ENCODE results near the gene CASKIN1. TPM values are rescaled to one million over a fixed set of nuclear protein-coding genes. Genes with fewer than 3 reads are reported as not detected.

The CASKIN1 gene
- total RNA-seq, 2 experiments from 2014 or later, result 0.05 to 0.63 TPM

DNA sequence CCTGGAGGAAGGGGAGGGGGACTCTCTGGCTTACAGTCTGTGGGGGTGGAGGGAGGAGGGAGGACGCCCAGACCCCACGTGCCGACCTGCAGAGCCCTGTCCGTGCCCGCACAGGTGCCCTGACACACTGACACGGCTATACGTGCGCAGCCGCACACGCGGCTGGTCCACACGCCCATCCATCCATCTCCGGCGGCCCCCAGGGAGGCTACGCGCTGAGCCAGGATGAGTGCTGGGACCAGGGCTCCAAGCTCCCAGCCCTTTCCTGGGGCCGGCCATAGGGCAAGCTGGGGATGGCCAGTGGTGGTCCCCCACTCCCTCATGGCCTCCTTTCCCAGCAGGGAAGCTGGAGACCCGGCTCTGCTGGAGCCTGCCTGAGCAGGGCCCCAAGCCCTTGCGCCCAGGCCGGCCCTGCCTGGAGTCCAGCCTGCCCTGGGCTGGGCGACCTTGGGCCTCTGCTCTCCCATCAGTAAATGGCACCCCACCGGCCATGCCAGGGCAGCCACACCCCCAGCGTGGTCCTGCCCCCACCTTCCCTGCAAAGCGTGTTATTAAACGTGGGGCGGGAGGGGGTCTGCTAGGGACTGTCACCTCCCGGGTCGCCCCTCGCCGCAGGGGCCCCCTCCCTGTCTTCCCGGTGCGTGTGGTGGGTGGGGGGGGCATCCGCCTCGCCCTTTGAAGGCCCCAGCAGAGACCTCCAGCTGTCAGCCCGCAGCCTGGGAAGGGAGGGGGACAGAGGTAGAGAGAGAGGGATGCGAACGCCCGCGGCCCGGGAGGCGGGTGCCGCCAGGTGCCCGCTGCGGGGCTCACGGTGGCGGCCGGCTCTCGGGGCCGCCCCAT lies 863 bp downstream of the CASKIN1 start:
- POLR2A ChIA-PET, result interaction anchor here (0.6 to 1.0 kb wide), 4 partner anchors 56 to 511 kb away, joined by 3 to 5 read pairs (median 3); partner anchors contain the start of gene ECI1
- Mint-ChIP-seq H3K36me3 (ENCODE audit: low read depth) (no peaks in the 10 kb centered on the region), H3K4me3 (no peak overlapping the region), H3K27me3 (ENCODE audit: low read depth) (peaks cover 43% of the 10 kb centered on the region), H3K4me1 (ENCODE audit: low read depth) (peaks cover 3% of the 10 kb centered on the region), H3K9me3 (ENCODE audit: insufficient read depth) (no peaks in the 10 kb centered on the region), H3K27ac (no peak overlapping the region)
- CTCF ChIA-PET, result interaction anchor here (0.7 to 2.7 kb wide), 11 partner anchors 8 to 305 kb away, joined by 3 to 20 read pairs (median 4); partner anchors contain the start of genes CCNF, ECI1, PGP and TRAF7
- ATAC-seq, result peak; percentile 4
- no peak for DNase-seq

DNA sequence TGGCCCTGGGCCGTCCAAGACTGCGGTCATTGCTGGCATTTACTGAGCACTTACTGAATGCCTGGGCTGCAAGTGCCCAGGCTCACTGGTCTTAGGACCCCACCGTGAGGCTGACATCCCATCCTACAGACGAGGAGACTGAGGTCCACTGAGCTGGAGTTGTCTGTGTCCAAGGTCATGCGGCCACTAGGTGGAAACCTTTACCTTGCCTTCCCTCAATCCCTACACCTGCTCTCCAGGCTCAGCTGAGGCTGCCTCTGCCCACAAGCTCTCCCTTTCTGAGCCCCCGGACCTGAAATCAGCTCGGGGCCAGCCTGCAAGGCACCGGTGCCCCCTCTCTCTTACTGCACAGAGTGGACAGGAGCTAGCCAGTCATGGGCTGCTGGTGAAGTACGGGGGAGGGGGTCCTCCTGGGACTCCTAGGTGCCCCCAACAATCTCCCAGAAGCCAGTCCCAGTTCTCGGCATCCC lies 1.5 kb downstream of the CASKIN1 start:
- DNase-seq, result peak; percentile 67
- Mint-ChIP-seq H3K36me3 (ENCODE audit: low read depth) (no peaks in the 10 kb centered on the region), H3K9me3 (ENCODE audit: insufficient read depth) (no peaks in the 10 kb centered on the region), H3K4me1 (ENCODE audit: low read depth) (peaks cover 3% of the 10 kb centered on the region), H3K27ac (no peak overlapping the region), H3K27me3 (ENCODE audit: low read depth) (peaks cover 40% of the 10 kb centered on the region), H3K4me3 (no peak overlapping the region)
- ChIA-PET POLR2A (interaction anchor here (0.6 to 1.0 kb wide), 5 partner anchors 40 to 510 kb away, joined by 3 to 5 read pairs (median 3); partner anchors contain the start of genes ECI1 and TRAF7), CTCF (interaction anchor here (0.7 to 2.7 kb wide), 12 partner anchors 9 to 306 kb away, joined by 3 to 20 read pairs (median 4); partner anchors contain the start of genes CCNF, ECI1, PGP and TRAF7)
- peak; percentile 70 for ATAC-seq

DNA sequence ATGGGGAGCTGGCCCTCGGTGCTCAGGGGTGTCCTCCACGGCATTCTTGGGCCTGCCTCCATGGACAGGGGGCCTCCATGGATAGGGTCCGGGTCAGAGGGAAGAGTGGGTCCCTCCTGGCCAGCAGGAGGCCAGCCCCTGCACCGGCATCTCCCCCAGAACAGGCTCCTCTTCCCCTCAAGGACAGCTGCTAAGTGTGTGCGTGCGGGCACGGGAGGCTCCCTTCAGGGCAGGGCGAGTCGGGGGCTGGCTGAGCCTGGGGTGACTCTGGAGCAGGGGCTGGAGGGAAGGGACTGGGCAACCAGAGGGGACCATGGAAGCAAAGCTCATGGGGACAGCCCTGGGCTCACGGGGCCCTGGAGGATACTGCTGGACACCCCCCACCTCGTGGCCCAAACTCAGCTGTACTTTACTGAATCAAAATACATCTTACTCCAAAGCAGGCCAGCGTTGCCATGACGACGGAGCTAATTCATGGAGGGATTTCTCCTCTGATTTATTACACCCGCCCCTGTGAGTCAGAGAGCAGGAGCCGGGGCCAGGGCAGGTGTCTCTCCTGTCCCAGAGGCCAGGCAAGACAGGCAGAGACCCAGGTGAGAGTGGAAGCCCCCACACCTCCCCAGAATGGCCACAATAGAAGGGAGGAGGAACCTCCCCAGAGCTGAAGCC lies 2.1 kb downstream of the CASKIN1 start:
- ChIA-PET POLR2A (interaction anchor here (0.6 to 1.0 kb wide), 3 partner anchors 39 to 510 kb away, joined by 3 to 5 read pairs (median 4); partner anchors contain the start of genes ECI1 and TRAF7), CTCF (interaction anchor here (0.7 to 2.7 kb wide), 11 partner anchors 9 to 306 kb away, joined by 3 to 20 read pairs (median 4); partner anchors contain the start of genes CCNF, ECI1, PGP and TRAF7)
- ATAC-seq (peak; percentile 7), DNase-seq (peak; percentile 56)
- Mint-ChIP-seq H3K27ac (no peak overlapping the region), H3K9me3 (ENCODE audit: insufficient read depth) (no peaks in the 10 kb centered on the region), H3K4me3 (no peak overlapping the region), H3K27me3 (ENCODE audit: low read depth) (peaks cover 40% of the 10 kb centered on the region), H3K4me1 (ENCODE audit: low read depth) (peaks cover 3% of the 10 kb centered on the region), H3K36me3 (ENCODE audit: low read depth) (no peaks in the 10 kb centered on the region)

DNA sequence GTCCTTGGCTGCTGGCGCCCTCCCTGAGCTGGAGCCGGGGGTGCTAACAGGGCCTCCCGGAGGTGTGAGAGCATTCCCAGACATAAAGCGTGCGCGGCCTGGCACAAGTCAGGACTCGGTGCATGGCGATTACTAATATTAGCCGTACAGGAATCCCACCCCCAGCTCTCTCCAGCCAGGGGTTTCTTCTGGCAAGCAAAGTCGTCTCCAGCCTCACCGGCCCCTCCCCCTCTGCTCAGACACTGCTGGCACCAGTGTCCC lies 5.0 kb downstream of the CASKIN1 start:
- H3K9me3 Mint-ChIP-seq (ENCODE audit: insufficient read depth), result no peaks in the 10 kb centered on the region
- ChIA-PET CTCF (no interaction called here), POLR2A (no interaction called here)
- ATAC-seq (no peak), DNase-seq (no peak)
- H3K27ac Mint-ChIP-seq, result no peak overlapping the region
- H3K4me3 Mint-ChIP-seq, result no peak overlapping the region
- H3K36me3 Mint-ChIP-seq (ENCODE audit: low read depth), result no peaks in the 10 kb centered on the region
- peaks cover 3% of the 10 kb centered on the region for H3K4me1 Mint-ChIP-seq (ENCODE audit: low read depth)
- peaks cover 17% of the 10 kb centered on the region for H3K27me3 Mint-ChIP-seq (ENCODE audit: low read depth)

DNA sequence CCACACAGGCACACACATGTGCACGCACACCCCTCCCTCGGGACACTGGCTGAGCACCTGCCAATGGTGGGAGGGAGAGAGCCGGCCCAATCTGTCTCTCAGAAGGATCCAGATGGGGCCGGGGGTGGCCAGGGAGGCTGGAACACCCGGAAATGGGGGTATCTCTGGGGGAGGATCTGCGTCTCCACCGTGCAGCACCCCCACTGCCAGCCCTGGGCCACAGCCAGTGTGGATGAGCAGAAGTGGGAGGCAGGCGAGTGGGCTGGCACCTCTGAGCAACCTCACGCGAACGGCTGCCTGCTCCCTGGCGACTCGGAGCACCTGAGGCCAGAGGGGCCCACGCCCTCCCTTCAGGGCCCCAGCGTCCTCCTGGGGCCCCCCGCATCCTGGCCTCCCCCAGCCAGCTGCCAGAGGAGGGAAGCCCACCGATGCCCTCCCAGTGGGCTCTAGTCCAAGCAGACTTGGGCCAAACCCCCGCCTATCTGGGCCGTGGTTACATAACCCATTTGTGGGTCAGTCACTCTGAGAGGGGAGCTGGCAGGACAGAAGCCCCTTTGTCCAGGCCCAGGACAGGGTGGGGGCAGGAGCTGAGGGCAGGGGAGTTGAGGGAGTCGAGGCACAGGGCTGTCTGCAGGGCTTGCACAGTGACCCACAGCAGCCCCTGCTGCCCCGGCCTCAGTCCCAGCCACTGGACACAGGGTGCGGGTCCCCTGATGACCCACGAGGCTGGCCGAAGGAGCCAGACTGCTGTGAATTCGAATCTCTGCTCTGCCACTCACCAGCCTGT lies 5.6 kb downstream of the CASKIN1 start:
- no peak overlapping the region for H3K4me3 Mint-ChIP-seq
- no peaks in the 10 kb centered on the region for H3K36me3 Mint-ChIP-seq (ENCODE audit: low read depth)
- no peak for DNase-seq
- ATAC-seq, result no peak
- peaks cover 17% of the 10 kb centered on the region for H3K27me3 Mint-ChIP-seq (ENCODE audit: low read depth)
- ChIA-PET POLR2A (no interaction called here), CTCF (no interaction called here)
- peaks cover 3% of the 10 kb centered on the region for H3K4me1 Mint-ChIP-seq (ENCODE audit: low read depth)
- H3K27ac Mint-ChIP-seq, result no peak overlapping the region
- no peaks in the 10 kb centered on the region for H3K9me3 Mint-ChIP-seq (ENCODE audit: insufficient read depth)

DNA sequence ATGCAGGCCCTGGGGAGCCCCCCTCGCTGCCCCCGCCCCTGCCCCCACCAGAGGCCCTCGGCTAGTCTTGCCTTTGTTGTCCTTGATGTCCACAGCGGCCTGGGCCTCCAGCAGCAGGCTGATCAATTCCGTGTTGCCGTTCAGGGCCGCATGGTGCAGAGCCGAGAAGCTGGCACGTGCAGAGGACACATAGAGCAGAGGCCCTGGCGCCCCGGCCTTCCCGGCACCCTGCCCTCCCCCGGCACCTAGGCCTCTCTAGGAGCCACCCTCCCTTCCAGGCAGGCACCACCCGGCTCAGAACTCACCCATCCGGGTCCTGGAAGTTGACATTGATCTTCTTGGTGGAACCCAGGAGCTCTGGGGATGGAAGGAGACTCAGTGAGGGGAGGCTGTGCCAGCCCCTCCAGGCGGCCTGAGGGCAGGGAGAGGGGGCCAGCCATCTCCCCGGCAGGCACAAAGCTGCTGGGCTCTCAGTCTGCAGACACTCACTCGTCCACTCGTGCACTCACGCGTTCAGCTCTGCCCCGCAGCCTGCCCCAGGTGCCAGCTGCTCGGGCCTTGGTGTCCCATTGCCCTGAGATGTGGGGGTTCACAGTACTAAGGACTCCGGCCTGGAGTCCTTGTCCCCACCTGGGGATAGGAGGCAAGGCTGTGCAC lies 6.3 kb downstream of the CASKIN1 start:
- H3K36me3 Mint-ChIP-seq (ENCODE audit: low read depth), result no peaks in the 10 kb centered on the region
- no peaks in the 10 kb centered on the region for H3K9me3 Mint-ChIP-seq (ENCODE audit: insufficient read depth)
- peaks cover 11% of the 10 kb centered on the region for H3K27me3 Mint-ChIP-seq (ENCODE audit: low read depth)
- POLR2A ChIA-PET, result no interaction called here
- H3K4me1 Mint-ChIP-seq (ENCODE audit: low read depth), result peaks cover 3% of the 10 kb centered on the region
- DNase-seq (no peak), ATAC-seq (no peak)
- no peak overlapping the region for H3K4me3 Mint-ChIP-seq
- no peak overlapping the region for H3K27ac Mint-ChIP-seq
- CTCF ChIA-PET, result no interaction called here

DNA sequence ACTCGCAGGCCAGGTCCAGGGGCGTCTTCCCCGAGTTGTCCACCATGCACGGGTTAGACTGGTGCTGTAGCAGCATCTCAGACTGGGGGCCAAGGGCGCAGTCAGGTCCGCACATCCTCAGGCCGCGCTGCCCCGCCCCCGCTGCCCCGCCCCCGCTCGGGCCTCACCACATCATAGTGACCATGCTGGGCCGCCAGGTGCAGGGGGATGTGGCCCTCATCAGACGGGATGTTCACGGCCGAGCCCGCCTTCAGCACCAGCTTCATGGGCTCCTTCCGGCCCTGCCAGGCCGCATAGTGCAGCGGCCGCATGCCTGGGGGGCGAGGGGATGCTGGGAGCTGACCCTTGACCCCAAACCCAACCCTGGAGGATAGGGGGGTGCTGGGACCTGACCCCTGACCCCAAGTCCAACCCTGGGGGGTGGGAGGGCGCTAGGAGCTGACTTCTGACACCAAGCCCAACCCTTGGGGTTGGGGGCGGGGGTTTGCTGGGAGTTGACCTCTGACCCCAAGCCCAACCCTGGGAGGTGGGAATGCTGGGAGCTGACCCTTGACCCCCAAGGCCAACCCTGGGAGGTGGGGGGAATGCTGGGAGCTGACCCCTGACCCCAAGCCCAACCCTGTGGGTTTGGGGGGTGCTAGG lies 7.0 kb downstream of the CASKIN1 start:
- Mint-ChIP-seq H3K4me1 (ENCODE audit: low read depth) (no peaks in the 10 kb centered on the region), H3K4me3 (no peak overlapping the region), H3K9me3 (ENCODE audit: insufficient read depth) (no peaks in the 10 kb centered on the region), H3K27me3 (ENCODE audit: low read depth) (peaks cover 4% of the 10 kb centered on the region), H3K36me3 (ENCODE audit: low read depth) (no peaks in the 10 kb centered on the region), H3K27ac (no peak overlapping the region)
- CTCF ChIA-PET, result no interaction called here
- POLR2A ChIA-PET, result interaction anchor here (0.8 to 1.2 kb wide), 2 partner anchors 16 to 34 kb away, joined by 3 read pairs; partner anchors contain the start of gene TRAF7
- no peak for ATAC-seq
- DNase-seq, result no peak

DNA sequence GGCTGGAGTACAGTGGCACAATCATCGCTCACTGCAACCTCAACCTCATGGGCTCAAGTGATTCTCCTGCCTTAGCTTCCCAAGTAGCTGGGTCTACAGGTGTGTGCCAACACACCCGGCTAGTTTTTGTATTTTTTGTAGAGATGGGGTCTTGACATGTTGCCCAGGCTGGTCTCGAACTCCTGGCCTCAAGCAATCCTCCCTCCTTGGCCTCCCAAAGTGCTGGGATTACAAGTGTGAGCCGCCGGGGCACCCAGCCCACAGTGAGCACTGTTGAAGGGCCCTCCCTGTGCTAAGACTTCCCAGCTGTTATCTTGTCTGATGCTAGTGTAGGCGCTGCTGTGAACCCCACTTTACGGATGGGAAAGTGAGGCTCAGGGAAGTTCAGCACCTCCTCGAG lies 8.0 kb downstream of the CASKIN1 start:
- no peaks in the 10 kb centered on the region for H3K4me1 Mint-ChIP-seq (ENCODE audit: low read depth)
- H3K27me3 Mint-ChIP-seq (ENCODE audit: low read depth), result no peaks in the 10 kb centered on the region
- DNase-seq (no peak), ATAC-seq (no peak)
- ChIA-PET CTCF (interaction anchor here (0.7 kb wide), 1 partner anchor 225 kb away, joined by 3 read pairs; no protein-coding TSS in a partner anchor), POLR2A (interaction anchor here (0.8 to 1.2 kb wide), 2 partner anchors 17 to 33 kb away, joined by 3 read pairs; partner anchors contain the start of gene TRAF7)
- H3K4me3 Mint-ChIP-seq, result no peak overlapping the region
- H3K36me3 Mint-ChIP-seq (ENCODE audit: low read depth), result no peaks in the 10 kb centered on the region
- H3K9me3 Mint-ChIP-seq (ENCODE audit: insufficient read depth), result no peaks in the 10 kb centered on the region
- no peak overlapping the region for H3K27ac Mint-ChIP-seq

DNA sequence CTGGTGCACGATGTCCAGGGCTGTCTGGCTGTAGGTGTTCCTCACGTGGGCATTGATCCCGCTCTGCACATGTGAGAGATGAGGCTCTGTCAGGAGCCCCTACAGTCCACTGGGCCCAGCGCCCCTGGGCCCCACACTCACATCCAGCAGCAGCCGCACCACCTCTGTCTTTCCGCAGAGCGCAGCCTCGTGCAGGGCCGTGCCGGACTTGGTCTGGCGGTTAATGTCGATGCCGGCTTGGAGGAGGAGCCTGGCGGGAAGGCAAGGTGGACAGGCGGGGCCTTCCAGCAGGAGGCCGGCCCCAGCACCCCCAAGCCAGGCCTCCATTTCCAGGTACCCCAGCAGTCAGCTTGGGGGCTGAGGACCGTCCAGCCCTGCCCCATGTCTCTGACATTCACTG lies 9.2 kb downstream of the CASKIN1 start:
- ChIA-PET POLR2A (no interaction called here), CTCF (no interaction called here)
- no peak overlapping the region for H3K27ac Mint-ChIP-seq
- H3K27me3 Mint-ChIP-seq (ENCODE audit: low read depth), result no peaks in the 10 kb centered on the region
- no peak for ATAC-seq
- no peaks in the 10 kb centered on the region for H3K36me3 Mint-ChIP-seq (ENCODE audit: low read depth)
- DNase-seq, result no peak
- H3K4me1 Mint-ChIP-seq (ENCODE audit: low read depth), result no peaks in the 10 kb centered on the region
- no peaks in the 10 kb centered on the region for H3K9me3 Mint-ChIP-seq (ENCODE audit: insufficient read depth)
- H3K4me3 Mint-ChIP-seq, result no peak overlapping the region

DNA sequence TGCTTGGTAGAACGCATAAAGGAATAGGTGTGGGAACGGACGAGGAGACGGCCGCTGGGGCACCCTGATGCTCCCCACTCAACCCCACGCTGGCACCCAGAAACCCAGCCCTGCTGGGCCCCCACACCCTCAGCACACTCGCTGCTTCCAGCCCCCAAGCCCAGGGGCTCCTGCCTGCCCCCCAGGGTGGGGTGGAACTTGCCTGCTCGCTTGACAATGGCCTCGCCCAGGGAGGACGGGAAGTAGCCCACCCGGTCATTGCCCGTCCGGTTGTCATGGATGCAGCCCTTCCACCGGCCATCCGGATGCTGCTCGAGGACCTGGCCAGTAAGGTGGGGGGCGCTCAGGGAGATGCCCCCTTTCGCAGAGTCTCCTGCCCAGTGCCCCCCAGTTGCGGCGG lies 9.9 kb downstream of the CASKIN1 start:
- peak overlapping the region; percentile 64 for H3K27ac Mint-ChIP-seq
- DNase-seq, result no peak
- no peak for ATAC-seq
- no peaks in the 10 kb centered on the region for H3K9me3 Mint-ChIP-seq (ENCODE audit: insufficient read depth)
- ChIA-PET POLR2A (no interaction called here), CTCF (no interaction called here)
- no peaks in the 10 kb centered on the region for H3K27me3 Mint-ChIP-seq (ENCODE audit: low read depth)
- no peak overlapping the region for H3K4me3 Mint-ChIP-seq
- no peaks in the 10 kb centered on the region for H3K36me3 Mint-ChIP-seq (ENCODE audit: low read depth)
- H3K4me1 Mint-ChIP-seq (ENCODE audit: low read depth), result no peaks in the 10 kb centered on the region

DNA sequence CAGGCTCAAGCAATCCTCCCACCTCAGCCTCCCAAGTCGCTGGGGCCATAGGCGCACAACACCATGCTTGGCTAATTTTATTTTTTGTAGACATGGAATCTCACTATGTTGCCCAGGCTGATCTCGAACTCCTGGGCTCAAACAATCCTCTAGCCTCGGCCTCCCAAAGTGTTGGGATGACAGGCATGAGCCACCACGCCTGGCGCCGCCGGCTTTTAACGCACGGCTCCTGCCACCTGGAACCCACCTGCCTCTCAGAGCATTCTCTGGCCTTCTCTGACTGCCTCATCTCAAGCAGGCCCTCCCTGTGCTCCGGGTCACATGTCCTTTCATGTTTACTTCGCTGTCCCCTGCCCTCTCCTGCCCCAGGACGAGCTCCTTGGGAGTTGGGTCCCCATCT lies 10.3 kb downstream of the CASKIN1 start:
- no peaks in the 10 kb centered on the region for H3K36me3 Mint-ChIP-seq (ENCODE audit: low read depth)
- no peaks in the 10 kb centered on the region for H3K9me3 Mint-ChIP-seq (ENCODE audit: insufficient read depth)
- DNase-seq, result no peak
- H3K4me1 Mint-ChIP-seq (ENCODE audit: low read depth), result no peaks in the 10 kb centered on the region
- ChIA-PET CTCF (no interaction called here), POLR2A (no interaction called here)
- H3K4me3 Mint-ChIP-seq, result no peak overlapping the region
- peak overlapping the region; percentile 64 for H3K27ac Mint-ChIP-seq
- H3K27me3 Mint-ChIP-seq (ENCODE audit: low read depth), result no peaks in the 10 kb centered on the region
- ATAC-seq, result no peak

All from activated CD8-positive, alpha-beta T cell treated with anti-CD3 and anti-CD28 coated beads, Interleukin-2, amount 10 ng/mL, durations not matched to agents 7 days and 5 days (primary cell).